MCF 10A (cell line): ENCODE measurements around the gene USP35. TPM values are rescaled to one million over a fixed set of nuclear protein-coding genes. Genes with fewer than 3 reads are reported as not detected.

Source experiments
- BruUV-seq: library from RNA; stranded (reverse); fragments of 400-500 nt; replicated peaks from 2 replicates; lab custom pipeline; 2021; lab: Mats Ljungman, UMichigan
- CTCF ChIA-PET: fragments of 300-600 bp; sonication (Branson Sonifier 250); formaldehyde crosslinking; extraction: SDS; loops from one replicate; lab custom pipeline; 2021; ENCODE audit warnings: antibody characterized with exemption, inconsistent platforms; lab: Yijun Ruan, JAX
- POLR2A ChIA-PET: fragments of 300-600, 350-650 bp; sonication (Branson Sonifier 250); formaldehyde crosslinking; extraction: SDS; loops from one replicate; lab custom pipeline; 2020; ENCODE audit warnings: antibody characterized with exemption, inconsistent platforms; lab: Yijun Ruan, JAX
- DNase-seq: peaks from one replicate; pipeline ENCODE4 v3.0.0-alpha.2; 2018; ENCODE audit not compliant: unreplicated experiment
- H3K27ac Mint-ChIP-seq: one replicate; pipeline ENCODE4 v1.8.0; 2022; ENCODE audit warnings: mild to moderate bottlenecking, low read depth, mixed read lengths; ENCODE audit not compliant: unreplicated experiment
- H3K27me3 Mint-ChIP-seq: one replicate; pipeline ENCODE4 v1.8.0; 2022; ENCODE audit warnings: mixed read lengths; ENCODE audit not compliant: insufficient read depth, unreplicated experiment
- H3K36me3 Mint-ChIP-seq: one replicate; pipeline ENCODE4 v1.8.0; 2022; ENCODE audit warnings: mild to moderate bottlenecking, moderate library complexity, mixed read lengths; ENCODE audit not compliant: insufficient read depth, unreplicated experiment
- H3K4me1 Mint-ChIP-seq: one replicate; pipeline ENCODE4 v1.8.0; 2022; ENCODE audit warnings: mixed read lengths; ENCODE audit not compliant: insufficient read depth, unreplicated experiment
- H3K4me3 Mint-ChIP-seq: one replicate; pipeline ENCODE4 v1.8.0; 2022; ENCODE audit warnings: mild to moderate bottlenecking, moderate library complexity, mixed read lengths; ENCODE audit not compliant: unreplicated experiment
- H3K9me3 Mint-ChIP-seq: one replicate; pipeline ENCODE4 v1.8.0; 2022; ENCODE audit warnings: mixed read lengths; ENCODE audit not compliant: unreplicated experiment
- intact Hi-C: fragments of 100-400 bp; cut with micrococcal nuclease; formaldehyde crosslinking; loops from 2 replicates; pipeline ENCODE4 v1.14.1; 2022
- total RNA-seq: library from RNA; stranded (reverse); gene quantifications from 2 replicates; pipeline ENCODE4 v1.2.3, GENCODE V29; 2022
- TF ChIP-seq, protein P1 (sequence below): fragments of 200-600 bp; IDR thresholded peaks from one replicate; pipeline ENCODE4 v1.8.0; 2022; ENCODE audit warnings: antibody characterized with exemption, mild to moderate bottlenecking; ENCODE audit not compliant: unreplicated experiment

The USP35 gene
- total RNA-seq, 1 experiment from 2014 or later = 6.7 TPM

- Mint-ChIP-seq H3K27ac (no peak overlapping the region), H3K27me3 (no peaks in the 10 kb centered on the region), H3K4me1 (no peaks in the 10 kb centered on the region), H3K36me3 (no peaks in the 10 kb centered on the region), H3K9me3 (no peaks in the 10 kb centered on the region), H3K4me3 (no peak overlapping the region)
- ChIA-PET POLR2A (no interaction called here), CTCF (interaction anchor here (0.7 to 1.8 kb wide), 3 partner anchors 40 to 414 kb away, joined by 3 to 9 read pairs (median 4); no protein-coding TSS in a partner anchor)
- intact Hi-C loops = no loop called here
- no TSS peak for BruUV-seq
- TF ChIP-seq, protein P1, sequence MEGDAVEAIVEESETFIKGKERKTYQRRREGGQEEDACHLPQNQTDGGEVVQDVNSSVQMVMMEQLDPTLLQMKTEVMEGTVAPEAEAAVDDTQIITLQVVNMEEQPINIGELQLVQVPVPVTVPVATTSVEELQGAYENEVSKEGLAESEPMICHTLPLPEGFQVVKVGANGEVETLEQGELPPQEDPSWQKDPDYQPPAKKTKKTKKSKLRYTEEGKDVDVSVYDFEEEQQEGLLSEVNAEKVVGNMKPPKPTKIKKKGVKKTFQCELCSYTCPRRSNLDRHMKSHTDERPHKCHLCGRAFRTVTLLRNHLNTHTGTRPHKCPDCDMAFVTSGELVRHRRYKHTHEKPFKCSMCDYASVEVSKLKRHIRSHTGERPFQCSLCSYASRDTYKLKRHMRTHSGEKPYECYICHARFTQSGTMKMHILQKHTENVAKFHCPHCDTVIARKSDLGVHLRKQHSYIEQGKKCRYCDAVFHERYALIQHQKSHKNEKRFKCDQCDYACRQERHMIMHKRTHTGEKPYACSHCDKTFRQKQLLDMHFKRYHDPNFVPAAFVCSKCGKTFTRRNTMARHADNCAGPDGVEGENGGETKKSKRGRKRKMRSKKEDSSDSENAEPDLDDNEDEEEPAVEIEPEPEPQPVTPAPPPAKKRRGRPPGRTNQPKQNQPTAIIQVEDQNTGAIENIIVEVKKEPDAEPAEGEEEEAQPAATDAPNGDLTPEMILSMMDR = no peak
- no peak for DNase-seq
Observed at GRCh38 chr11:78150346-78150745, 38.4 kb upstream of the USP35 start.

DNA sequence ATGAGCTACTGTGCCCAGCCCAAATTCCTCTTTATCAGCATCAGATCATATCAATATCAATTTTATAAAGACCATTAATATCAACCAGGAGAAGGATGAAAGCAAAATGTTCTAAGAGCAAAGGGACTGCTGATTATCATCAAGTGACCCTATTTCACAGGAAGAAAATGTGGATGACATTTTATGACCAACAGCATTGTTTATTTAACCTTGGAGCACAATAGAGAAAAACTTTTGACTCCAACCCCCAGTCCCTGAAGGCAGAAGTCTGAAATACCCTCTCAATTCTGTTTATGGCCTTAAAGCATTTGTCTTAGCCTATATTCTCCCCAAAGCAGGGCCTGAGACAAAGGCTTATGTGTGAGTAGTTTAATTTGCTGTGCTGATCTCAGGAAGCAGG, 38.0 kb upstream of the USP35 start:
- H3K36me3 Mint-ChIP-seq = no peaks in the 10 kb centered on the region
- intact Hi-C loops = no loop called here
- H3K9me3 Mint-ChIP-seq = no peaks in the 10 kb centered on the region
- H3K27ac Mint-ChIP-seq = no peak overlapping the region
- no peaks in the 10 kb centered on the region for H3K4me1 Mint-ChIP-seq
- no peaks in the 10 kb centered on the region for H3K27me3 Mint-ChIP-seq
- ChIA-PET POLR2A (no interaction called here), CTCF (interaction anchor here (0.7 to 1.8 kb wide), 3 partner anchors 12 to 414 kb away, joined by 3 to 9 read pairs (median 4); no protein-coding TSS in a partner anchor)
- TF ChIP-seq, protein P1 = no peak
- BruUV-seq = no TSS peak
- H3K4me3 Mint-ChIP-seq = no peak overlapping the region
- DNase-seq = no peak

DNA sequence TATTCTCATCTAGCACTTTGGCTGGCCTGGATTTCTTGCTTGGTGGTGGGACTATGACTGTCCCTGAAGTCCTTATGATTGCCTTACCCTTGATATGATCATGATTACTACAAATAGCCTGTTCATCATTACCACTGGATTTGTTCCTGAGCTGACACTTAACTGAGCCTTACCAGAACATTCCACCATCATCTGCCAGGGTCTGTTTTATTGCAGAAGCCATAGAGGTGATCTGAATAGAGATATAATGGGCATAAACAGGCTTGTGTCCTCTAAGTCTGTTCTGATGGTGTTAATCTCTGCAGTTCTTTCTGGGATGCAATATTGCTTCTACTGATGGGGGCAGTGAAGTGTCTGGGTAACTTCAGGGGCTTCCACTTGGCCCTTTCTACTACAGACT, 36.9 kb upstream of the USP35 start:
- Mint-ChIP-seq H3K27me3 (no peaks in the 10 kb centered on the region), H3K4me1 (no peaks in the 10 kb centered on the region), H3K9me3 (no peaks in the 10 kb centered on the region), H3K36me3 (no peaks in the 10 kb centered on the region), H3K4me3 (no peak overlapping the region), H3K27ac (no peak overlapping the region)
- intact Hi-C loops = no loop called here
- ChIA-PET CTCF (interaction anchor here (0.9 to 1.8 kb wide), 2 partner anchors 11 to 413 kb away, joined by 3 to 9 read pairs; no protein-coding TSS in a partner anchor), POLR2A (no interaction called here)
- TF ChIP-seq, protein P1 = no peak
- BruUV-seq = no TSS peak
- no peak for DNase-seq

DNA sequence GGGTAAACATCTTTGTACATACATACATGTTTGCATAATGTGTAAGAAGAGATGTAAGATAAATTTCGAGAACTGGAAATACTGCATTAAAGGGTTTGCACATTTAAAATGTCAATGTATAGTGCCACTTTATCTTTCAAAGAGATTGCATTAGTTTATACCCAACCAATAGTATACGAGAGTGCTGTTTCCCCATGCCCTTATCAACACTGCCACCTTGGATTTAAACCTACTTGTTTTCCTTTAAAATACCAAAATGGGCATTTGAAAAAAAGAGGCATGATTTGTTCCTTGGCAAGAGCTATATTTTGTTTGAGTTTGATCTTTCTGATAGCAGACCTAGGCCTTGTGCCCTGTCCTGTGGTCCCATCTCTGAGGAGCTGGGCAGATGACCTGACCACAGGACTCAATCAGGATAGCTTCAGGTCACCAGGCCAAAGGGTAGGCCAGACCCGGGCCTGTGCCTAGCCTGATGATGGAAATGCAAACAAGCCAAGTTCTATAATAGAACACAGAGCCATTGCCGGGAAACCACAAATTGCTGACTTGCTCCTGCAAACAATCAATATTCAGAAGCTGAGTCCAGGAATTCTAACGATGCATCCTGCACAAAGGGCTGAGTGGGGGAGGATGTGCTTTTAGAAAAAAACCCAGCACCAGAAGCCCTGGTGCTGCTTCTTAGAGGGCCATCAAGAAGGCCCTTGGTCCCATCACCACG, 32.4 kb upstream of the USP35 start:
- DNase-seq = no peak
- intact Hi-C loops = no loop called here
- Mint-ChIP-seq H3K4me1 (no peaks in the 10 kb centered on the region), H3K36me3 (no peaks in the 10 kb centered on the region), H3K4me3 (no peak overlapping the region), H3K9me3 (no peaks in the 10 kb centered on the region), H3K27ac (no peak overlapping the region), H3K27me3 (no peaks in the 10 kb centered on the region)
- POLR2A ChIA-PET = interaction anchor here (0.5 kb wide), 1 partner anchor 77 kb away, joined by 4 read pairs; no protein-coding TSS in a partner anchor
- BruUV-seq = no TSS peak
- TF ChIP-seq, protein P1 = no peak
- CTCF ChIA-PET = interaction anchor here (0.5 kb wide), 1 partner anchor 16 kb away, joined by 3 read pairs; no protein-coding TSS in a partner anchor
